Endothelial cell of umbilical vein (primary cell): Measurements from ENCODE around the gene DNAI1. TPM values are rescaled to one million over a fixed set of nuclear protein-coding genes. Genes with fewer than 3 reads are reported as not detected.

Experiments
- BruUV-seq: library from RNA; stranded (reverse); fragments of 400-500 nt; replicated peaks from 2 replicates; lab custom pipeline; 2021; lab: Mats Ljungman, UMichigan
- CTCF ChIA-PET: fragments of 300-600, 350-600 bp; sonication (Branson Sonifier 250); formaldehyde crosslinking; loops from one replicate; lab custom pipeline; 2021; ENCODE audit warnings: antibody characterized with exemption, inconsistent platforms; lab: Charles Lee
- POLR2A ChIA-PET: fragments of 300-600, 350-600 bp; sonication (Branson Sonifier 250); formaldehyde crosslinking; loops from one replicate; lab custom pipeline; 2021; ENCODE audit warnings: antibody characterized with exemption, inconsistent platforms; lab: Charles Lee
- DNase-seq: peaks from one replicate; pipeline ENCODE4 v3.0.0-alpha.2; 2011; ENCODE audit warnings: low read depth, low spot score
- FAIRE-seq: peaks from 2 replicates; lab custom pipeline; 2011; peaks lifted over from hg19 to GRCh38; lab: Jason Lieb, UNC
- H2AFZ ChIP-seq: 2 replicates; pipeline ENCODE4 v1.6.0; 2012; ENCODE audit warnings: low read depth, low read length, control low read depth, inconsistent platforms
- H3K27ac ChIP-seq: 2 replicates; pipeline ENCODE4 v1.5.1; 2011; ENCODE audit warnings: low read depth, mild to moderate bottlenecking, control low read depth, low read length, moderate library complexity; ENCODE audit not compliant: insufficient read depth
- H3K27me3 ChIP-seq, 2 experiments: 2 replicates each; pipeline versions ENCODE4 v1.6.0 to v1.6.1; 2011; ENCODE audit warnings: low read length in 2 of 2, mixed read lengths in 1 of 2; ENCODE audit not compliant: control insufficient read depth in 2 of 2, insufficient read depth in 2 of 2
- H3K36me3 ChIP-seq, 2 experiments: 2 replicates in 1 of 2; 3 replicates in 1 of 2; pipeline ENCODE4 v1.5.1; 2011; ENCODE audit warnings: low read length in 2 of 2, mild to moderate bottlenecking in 1 of 2, moderate library complexity in 1 of 2; ENCODE audit not compliant: control insufficient read depth in 2 of 2, insufficient read depth in 2 of 2; ENCODE audit errors: extremely low read depth in 1 of 2
- H3K4me1 ChIP-seq: 3 replicates; pipeline ENCODE4 v1.5.1; 2011; ENCODE audit warnings: mild to moderate bottlenecking, low read length; ENCODE audit not compliant: control insufficient read depth, insufficient read depth; ENCODE audit errors: extremely low read depth
- H3K4me2 ChIP-seq: 2 replicates; pipeline ENCODE4 v1.6.1; 2011; ENCODE audit warnings: low read length, control low read depth, mixed read lengths; ENCODE audit not compliant: insufficient read depth
- H3K4me3 ChIP-seq, 3 experiments: fragments of 200-600 bp in 1 of 3; sonication (generic), shearing (Covaris generic) in 1 of 3; replicated peaks in 1 of 3; 2 replicates each; pipeline ENCODE4 v1.5.1; 2011 to 2016; ENCODE audit warnings: control low read depth in 3 of 3, low read length in 3 of 3, mild to moderate bottlenecking in 2 of 3, inconsistent platforms in 1 of 3, low read depth in 1 of 3, moderate library complexity in 1 of 3; ENCODE audit not compliant: insufficient read depth in 1 of 3
- H3K79me2 ChIP-seq: 2 replicates; pipeline ENCODE4 v1.6.0; 2012; ENCODE audit warnings: low read length, inconsistent platforms; ENCODE audit not compliant: control insufficient read depth, insufficient read depth
- H3K9ac ChIP-seq: replicated peaks from 2 replicates; pipeline ENCODE3; 2011; ENCODE audit warnings: low read length, control low read depth; ENCODE audit not compliant: insufficient read depth; ENCODE audit errors: extremely low read depth
- H3K9me1 ChIP-seq: replicated peaks from 3 replicates; pipeline ENCODE4 v1.6.0; 2011; ENCODE audit warnings: mild to moderate bottlenecking, low read length; ENCODE audit not compliant: control insufficient read depth, insufficient read depth; ENCODE audit errors: extremely low read depth
- H3K9me3 ChIP-seq: replicated peaks from 2 replicates; pipeline ENCODE4 v1.5.1; 2012; ENCODE audit warnings: low read length, inconsistent platforms; ENCODE audit not compliant: control insufficient read depth, insufficient read depth
- H4K20me1 ChIP-seq: replicated peaks from 2 replicates; pipeline ENCODE3; 2011; ENCODE audit warnings: mild to moderate bottlenecking, low read length; ENCODE audit not compliant: control insufficient read depth, insufficient read depth; ENCODE audit errors: extremely low read depth
- CTCF ChIP-seq, 2 donors: IDR thresholded peaks; 1 replicate in 1 of 2; 2 replicates in 1 of 2; pipeline ENCODE4 v1.5.1; 2011; ENCODE audit warnings: low read length in 2 of 2, mild to moderate bottlenecking in 2 of 2, moderate library complexity in 2 of 2, control low read depth in 1 of 2, inconsistent platforms in 1 of 2, low read depth in 1 of 2; ENCODE audit not compliant: insufficient read depth in 1 of 2; ENCODE audit errors: extremely low read depth in 1 of 2
- EZH2 ChIP-seq: IDR thresholded peaks from 2 replicates; pipeline ENCODE4 v1.6.1; 2012; ENCODE audit warnings: borderline replicate concordance, low read depth, mild to moderate bottlenecking, moderate library complexity, low read length, inconsistent platforms; ENCODE audit not compliant: severe bottlenecking
- FOS ChIP-seq: IDR thresholded peaks from 2 replicates; pipeline ENCODE4 v1.6.1; 2011; ENCODE audit warnings: mild to moderate bottlenecking, low read length, moderate library complexity, borderline replicate concordance; ENCODE audit not compliant: insufficient read depth
- GATA2 ChIP-seq: IDR thresholded peaks from 2 replicates; pipeline ENCODE4 v1.7.0; 2011; ENCODE audit warnings: low read depth, mild to moderate bottlenecking, moderate library complexity, mixed read lengths, low read length; ENCODE audit not compliant: insufficient read length, insufficient read depth
- JUN ChIP-seq: IDR thresholded peaks from 2 replicates; pipeline ENCODE4 v1.6.1; 2011; ENCODE audit warnings: borderline replicate concordance, low read depth; ENCODE audit not compliant: insufficient read length, insufficient read depth
- MYC ChIP-seq: IDR thresholded peaks from one replicate; pipeline ENCODE4 v1.6.1; 2011; ENCODE audit warnings: mild to moderate bottlenecking, low read depth, low read length
- POLR2A ChIP-seq: IDR thresholded peaks from 2 replicates; pipeline ENCODE4 v1.6.1; 2012; ENCODE audit warnings: low read depth, mild to moderate bottlenecking, control low read depth, low read length
- POLR2AphosphoS5 ChIP-seq: IDR thresholded peaks from 2 replicates; pipeline ENCODE4 v1.6.1; 2012; ENCODE audit warnings: low read depth, mild to moderate bottlenecking, control low read depth, low read length, moderate library complexity; ENCODE audit not compliant: insufficient read depth
- dilution Hi-C: fragments of 300-500 bp; cut with MboI; formaldehyde crosslinking; loops from one replicate; pipeline ENCODE4 v1.15.0; 2019; ENCODE audit warnings: low sequenced_read_pairs; ENCODE audit not compliant: extremely low pct_ligation_motif_present
- intact Hi-C: fragments of 100-400 bp; cut with micrococcal nuclease; formaldehyde crosslinking; loops from one replicate; pipeline ENCODE4 v1.10.0; 2022
- polyA plus RNA-seq, 4 experiments: library from polyadenylated mRNA; depleted of rRNA in 3 of 4; stranded (reverse) in 3 of 4; unstranded in 1 of 4; fragments of >200 nt; gene quantifications; 2 replicates each; pipeline versions ENCODE4 v1.2.1 to v1.2.3, GENCODE V29; 2011 to 2012; ENCODE audit warnings: missing spikeins in 1 of 4
- total RNA-seq: library from RNA; stranded (reverse); gene quantifications from 2 replicates; pipeline ENCODE4 v1.2.3, GENCODE V29; 2021
- TF ChIP-seq, protein P1 (sequence below): IDR thresholded peaks from 2 replicates; pipeline ENCODE4 v1.6.1; 2011; ENCODE audit not compliant: insufficient read depth, insufficient read length

The DNAI1 gene
- total and polyA plus RNA-seq, 2 donors (not counting 3 experiments of a cell fraction or from before 2014, with no cell fraction given) = not detected

DNA sequence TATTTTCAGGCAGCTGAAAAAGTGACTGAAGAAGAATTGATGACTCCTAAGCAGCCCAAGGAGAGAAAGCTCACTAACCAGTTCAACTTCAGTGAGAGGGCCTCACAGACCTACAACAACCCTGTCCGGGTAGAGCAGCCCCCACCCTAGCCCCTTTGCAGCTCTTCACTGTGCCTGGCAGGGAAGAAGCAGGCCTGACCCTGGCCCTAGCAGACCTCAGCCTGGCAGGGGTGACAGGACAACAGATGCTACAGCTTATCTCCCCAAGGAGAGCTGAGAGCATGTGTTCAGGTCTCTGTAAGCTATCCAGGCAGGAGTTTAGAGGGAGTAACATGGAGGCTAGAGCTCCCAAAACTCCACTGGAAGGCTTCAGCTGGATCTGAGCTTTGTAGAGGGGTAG, 31.8 kb downstream of the DNAI1 start:
- H3K36me3 ChIP-seq = no peaks in the 10 kb centered on the region
- no peak overlapping the region for H3K4me2 ChIP-seq
- DNase-seq = no peak
- no TSS peak for BruUV-seq
- H3K79me2 ChIP-seq = no peaks in the 10 kb centered on the region
- H2AFZ ChIP-seq = no peak overlapping the region
- no peaks in the 10 kb centered on the region for H3K9me3 ChIP-seq
- POLR2A ChIA-PET = no interaction called here
- no peak overlapping the region for H3K4me3 ChIP-seq
- intact Hi-C loops (no loop called here), dilution Hi-C loops (no loop called here)
- H3K27me3 ChIP-seq = peaks cover 16 to 24% of the 10 kb centered on the region in 2 experiments
- FAIRE-seq = no peak
- H3K9ac ChIP-seq = no peak overlapping the region
- no peak for TF ChIP-seq FOS
- TF ChIP-seq GATA2 = no peak
- TF ChIP-seq JUN = no peak
- no peak for TF ChIP-seq POLR2AphosphoS5
- TF ChIP-seq, protein P1, sequence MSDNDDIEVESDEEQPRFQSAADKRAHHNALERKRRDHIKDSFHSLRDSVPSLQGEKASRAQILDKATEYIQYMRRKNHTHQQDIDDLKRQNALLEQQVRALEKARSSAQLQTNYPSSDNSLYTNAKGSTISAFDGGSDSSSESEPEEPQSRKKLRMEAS = no peak
- TF ChIP-seq MYC = no peak
- TF ChIP-seq POLR2A = no peak
- no peak for TF ChIP-seq EZH2
- TF ChIP-seq CTCF (IDR thresholded peaks at IDR 0.05; ENCODE audit: extremely low read depth in 1 of 2, insufficient read depth in 1 of 2, low read depth in 1 of 2, low read length in 2 of 2) = no peak
- no peaks in the 10 kb centered on the region for H4K20me1 ChIP-seq
- CTCF ChIA-PET = interaction anchor here (0.8 to 1.7 kb wide), 4 partner anchors 11 to 114 kb away, joined by 3 to 7 read pairs (median 4); no protein-coding TSS in a partner anchor
- no peak overlapping the region for H3K27ac ChIP-seq
- no peaks in the 10 kb centered on the region for H3K4me1 ChIP-seq
- H3K9me1 ChIP-seq = no peaks in the 10 kb centered on the region
